Measurements from ENCODE around the gene SETBP1. TPM values are rescaled to one million over a fixed set of nuclear protein-coding genes. Genes with fewer than 3 reads are reported as not detected.

SETBP1 gene
- total RNA-seq, 1 experiment from 2014 or later, result 0.23 TPM

GRCh38 chr18:44698518-44698917 is 17.8 kb downstream of the SETBP1 start:
- no peak for DNase-seq (ENCODE audit: low read depth, low spot score)
- Histone ChIP-seq H3K36me3 (ENCODE audit: control insufficient read depth, insufficient read depth, low read length) (no peaks in the 10 kb centered on the region), H3K27ac (ENCODE audit: low read length) (no peak overlapping the region), H3K4me1 (ENCODE audit: control insufficient read depth, insufficient read depth, low read length) (no peaks in the 10 kb centered on the region), H3K4me3 (ENCODE audit: low read depth in 2 of 2, low read length in 2 of 2) (no peak overlapping the region), H3K27me3 (ENCODE audit: control insufficient read depth, insufficient read depth, low read length) (no peaks in the 10 kb centered on the region), H3K9me3 (ENCODE audit: control insufficient read depth, insufficient read depth, low read depth, low read length) (no peaks in the 10 kb centered on the region)
- no peak for ATAC-seq
- CTCF ChIA-PET, result no interaction called here
- BruUV-seq (replicated peaks), result no TSS peak
- intact Hi-C loops (cut with micrococcal nuclease; ENCODE audit: unreplicated experiment) (no loop called here), in situ Hi-C loops (cut with HindIII; ENCODE audit: low pct_unique_long_range_greater_than_20kb, low sequenced_read_pairs) (no loop called here)
- POLR2A ChIA-PET, result no interaction called here
- TF ChIP-seq REST (IDR thresholded peaks at IDR 0.05; ENCODE audit: insufficient read depth in 1 of 2, low read depth in 2 of 2, low read length in 1 of 2) (no peak), TCF7L2 (IDR thresholded peaks at IDR 0.05; ENCODE audit: low read depth, low read length) (no peak), POLR2AphosphoS5 (IDR thresholded peaks at IDR 0.05; ENCODE audit: low read depth, low read length) (no peak), CTCF (IDR thresholded peaks at IDR 0.05) (no peak), SIN3A (IDR thresholded peaks at IDR 0.05; ENCODE audit: borderline replicate concordance, insufficient read depth, low read depth, low read length) (no peak)

GRCh38 chr18:44699572-44700261 is 19.0 kb downstream of the SETBP1 start:
- CTCF ChIA-PET, result no interaction called here
- no peak for ATAC-seq
- intact Hi-C loops (cut with micrococcal nuclease; ENCODE audit: unreplicated experiment), result no loop called here
- TF ChIP-seq REST (IDR thresholded peaks at IDR 0.05; ENCODE audit: insufficient read depth in 1 of 2, low read depth in 2 of 2, low read length in 1 of 2), result no peak
- TF ChIP-seq CTCF (IDR thresholded peaks at IDR 0.05), result no peak
- no peak for TF ChIP-seq TCF7L2 (IDR thresholded peaks at IDR 0.05; ENCODE audit: low read depth, low read length)
- no peak for TF ChIP-seq SIN3A (IDR thresholded peaks at IDR 0.05; ENCODE audit: borderline replicate concordance, insufficient read depth, low read depth, low read length)
- Histone ChIP-seq H3K27ac (ENCODE audit: low read length) (no peak overlapping the region), H3K27me3 (ENCODE audit: control insufficient read depth, insufficient read depth, low read length) (no peaks in the 10 kb centered on the region), H3K4me1 (ENCODE audit: control insufficient read depth, insufficient read depth, low read length) (no peaks in the 10 kb centered on the region), H3K9me3 (ENCODE audit: control insufficient read depth, insufficient read depth, low read depth, low read length) (no peaks in the 10 kb centered on the region), H3K4me3 (ENCODE audit: low read depth in 2 of 2, low read length in 2 of 2) (no peak overlapping the region), H3K36me3 (ENCODE audit: control insufficient read depth, insufficient read depth, low read length) (no peaks in the 10 kb centered on the region)
- no peak for DNase-seq (ENCODE audit: low read depth, low spot score)
- in situ Hi-C loops (cut with HindIII; ENCODE audit: low pct_unique_long_range_greater_than_20kb, low sequenced_read_pairs), result no loop called here
- POLR2A ChIA-PET, result no interaction called here
- no TSS peak for BruUV-seq (replicated peaks)
